ENCODE measurements around the gene PDE4D. TPM values are rescaled to one million over a fixed set of nuclear protein-coding genes. Genes with fewer than 3 reads are reported as not detected.

PDE4D gene
- polyA plus RNA-seq, 1 donor (not counting 4 experiments of a cell fraction or from before 2014, with no cell fraction given) = 3.6 TPM

GRCh38 chr5:59123595-59124561 is 769.6 kb downstream of the PDE4D start:
- no peaks in the 10 kb centered on the region for H3K27me3 ChIP-seq (ENCODE audit: control insufficient read depth, extremely low read depth, insufficient read depth, low read length)
- H3K36me3 ChIP-seq (ENCODE audit: control insufficient read depth in 2 of 2, extremely low read depth in 1 of 2, insufficient read depth in 2 of 2, low read length in 2 of 2) = no peaks in the 10 kb centered on the region
- no peak overlapping the region for H3K27ac ChIP-seq (ENCODE audit: control insufficient read depth, insufficient read depth, low read length)
- no peaks in the 10 kb centered on the region for H3K79me2 ChIP-seq (ENCODE audit: control insufficient read depth, insufficient read depth, low read length)
- H3K9me1 ChIP-seq (ENCODE audit: control insufficient read depth, extremely low read depth, insufficient read depth, low read length) = no peaks in the 10 kb centered on the region
- H3K9me3 ChIP-seq (ENCODE audit: control insufficient read depth, low read depth, low read length) = no peaks in the 10 kb centered on the region
- FAIRE-seq (no peak), DNase-seq (ENCODE audit: low read depth, low spot score) (no peak)
- H3K4me3 ChIP-seq (ENCODE audit: control insufficient read depth in 2 of 3, extremely low read depth in 1 of 3, insufficient read depth in 2 of 3, low read depth in 1 of 3, low read length in 3 of 3) = no peak overlapping the region
- no peaks in the 10 kb centered on the region for H4K20me1 ChIP-seq (ENCODE audit: control insufficient read depth, extremely low read depth, insufficient read depth, low read length)
- no peak overlapping the region for H2AFZ ChIP-seq (ENCODE audit: control insufficient read depth, low read length)
- no peak overlapping the region for H3K4me2 ChIP-seq (ENCODE audit: control insufficient read depth, extremely low read depth, insufficient read depth, low read depth, low read length)
- dilution Hi-C loops (cut with MboI; ENCODE audit: extremely low pct_ligation_motif_present, low sequenced_read_pairs) = no loop called here
- TF ChIP-seq CTCF (optimal IDR thresholded peaks at IDR 0.05 in 1 of 3, IDR thresholded peaks at IDR 0.05 in 1 of 3, conservative IDR thresholded peaks at IDR 0.05 in 1 of 3; ENCODE audit: extremely low read depth in 1 of 3, insufficient read depth in 2 of 3, low read length in 3 of 3) (no peak), EZH2 (IDR thresholded peaks at IDR 0.05; ENCODE audit: low read length) (no peak)
- no peak overlapping the region for H3K9ac ChIP-seq (ENCODE audit: control insufficient read depth, extremely low read depth, insufficient read depth, low read length)
- peaks cover 14% of the 10 kb centered on the region for H3K4me1 ChIP-seq (ENCODE audit: control insufficient read depth, extremely low read depth, insufficient read depth, low read length)

GRCh38 chr5:59119480-59119879 is 774.0 kb downstream of the PDE4D start:
- no peak for FAIRE-seq
- TF ChIP-seq CTCF (optimal IDR thresholded peaks at IDR 0.05 in 1 of 3, IDR thresholded peaks at IDR 0.05 in 1 of 3, conservative IDR thresholded peaks at IDR 0.05 in 1 of 3; ENCODE audit: extremely low read depth in 1 of 3, insufficient read depth in 2 of 3, low read length in 3 of 3) (no peak), EZH2 (IDR thresholded peaks at IDR 0.05; ENCODE audit: low read length) (no peak)
- H3K4me1 ChIP-seq (ENCODE audit: control insufficient read depth, extremely low read depth, insufficient read depth, low read length) = peaks cover 17% of the 10 kb centered on the region

More at GRCh38 chr5:59119480-59119879, 774.0 kb downstream of the PDE4D start:
- Histone ChIP-seq H3K9me1 (ENCODE audit: control insufficient read depth, extremely low read depth, insufficient read depth, low read length) (no peaks in the 10 kb centered on the region), H3K27ac (ENCODE audit: control insufficient read depth, insufficient read depth, low read length) (no peak overlapping the region), H3K79me2 (ENCODE audit: control insufficient read depth, insufficient read depth, low read length) (no peaks in the 10 kb centered on the region), H4K20me1 (ENCODE audit: control insufficient read depth, extremely low read depth, insufficient read depth, low read length) (no peaks in the 10 kb centered on the region), H3K4me3 (ENCODE audit: control insufficient read depth in 2 of 3, extremely low read depth in 1 of 3, insufficient read depth in 2 of 3, low read depth in 1 of 3, low read length in 3 of 3) (no peak overlapping the region), H3K9me3 (ENCODE audit: control insufficient read depth, low read depth, low read length) (no peaks in the 10 kb centered on the region), H3K4me2 (ENCODE audit: control insufficient read depth, extremely low read depth, insufficient read depth, low read depth, low read length) (no peak overlapping the region), H3K27me3 (ENCODE audit: control insufficient read depth, extremely low read depth, insufficient read depth, low read length) (no peaks in the 10 kb centered on the region), H2AFZ (ENCODE audit: control insufficient read depth, low read length) (no peak overlapping the region), H3K9ac (ENCODE audit: control insufficient read depth, extremely low read depth, insufficient read depth, low read length) (no peak overlapping the region), H3K36me3 (ENCODE audit: control insufficient read depth in 2 of 2, extremely low read depth in 1 of 2, insufficient read depth in 2 of 2, low read length in 2 of 2) (no peaks in the 10 kb centered on the region)
- dilution Hi-C loops (cut with MboI; ENCODE audit: extremely low pct_ligation_motif_present, low sequenced_read_pairs) = no loop called here
- DNase-seq (ENCODE audit: low read depth, low spot score) = no peak
